HG03520 (cell line): ENCODE measurements around the gene PIEZO1.

ENCODE experiments used
- ATAC-seq: cut with Tn5 transposase; IDR thresholded peaks from one replicate; pipeline ENCODE4 v1.9.1; 2021; ENCODE audit warnings: mild to moderate bottlenecking, moderate library complexity; ENCODE audit not compliant: unreplicated experiment

PIEZO1 gene

DNA sequence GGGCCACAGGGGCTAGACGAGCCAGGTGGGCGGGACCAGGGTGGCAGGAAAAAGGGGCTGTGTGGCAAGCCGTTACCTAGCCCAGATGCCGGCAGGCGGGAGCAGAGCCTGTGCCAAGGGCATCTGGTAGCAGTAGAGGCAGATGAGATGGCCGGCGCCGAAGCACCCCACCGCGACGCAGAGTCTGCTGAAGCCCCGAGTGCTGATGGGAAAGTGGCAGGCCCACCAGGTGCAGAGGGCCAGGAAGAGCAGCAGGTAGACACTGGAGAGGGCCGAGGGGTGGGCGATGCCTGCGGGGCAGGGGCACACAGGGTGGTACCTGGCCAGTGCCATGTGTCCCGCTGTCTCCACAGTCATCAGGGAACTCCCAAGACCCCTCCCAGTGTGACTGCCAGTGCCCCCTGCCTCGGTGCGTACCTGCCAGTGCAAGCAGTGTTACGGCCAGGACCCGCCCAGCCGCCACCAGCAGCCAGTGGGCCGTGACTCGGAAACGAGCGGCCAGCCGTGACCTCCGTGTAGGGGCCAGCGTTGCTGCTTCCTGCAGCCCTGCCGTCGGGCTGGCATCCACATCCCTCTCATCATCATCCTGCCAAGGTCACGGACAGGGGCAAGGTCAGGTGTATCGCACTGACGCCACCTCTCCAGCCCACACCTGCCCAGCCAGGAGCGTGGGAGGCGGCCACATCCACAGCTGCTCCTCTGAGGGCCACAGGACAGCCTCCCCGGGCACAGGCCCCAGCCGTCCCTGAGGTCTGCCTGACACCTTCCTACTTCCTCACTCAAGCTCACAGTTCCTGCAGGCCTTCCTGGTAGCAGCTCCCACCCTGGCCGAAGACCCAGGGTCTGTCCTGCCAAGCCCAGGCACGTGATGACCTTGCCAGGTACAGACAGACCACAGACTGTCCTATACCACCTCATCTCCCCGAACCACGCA lies 46.6 kb downstream of the PIEZO1 start:
- no peak for ATAC-seq

DNA sequence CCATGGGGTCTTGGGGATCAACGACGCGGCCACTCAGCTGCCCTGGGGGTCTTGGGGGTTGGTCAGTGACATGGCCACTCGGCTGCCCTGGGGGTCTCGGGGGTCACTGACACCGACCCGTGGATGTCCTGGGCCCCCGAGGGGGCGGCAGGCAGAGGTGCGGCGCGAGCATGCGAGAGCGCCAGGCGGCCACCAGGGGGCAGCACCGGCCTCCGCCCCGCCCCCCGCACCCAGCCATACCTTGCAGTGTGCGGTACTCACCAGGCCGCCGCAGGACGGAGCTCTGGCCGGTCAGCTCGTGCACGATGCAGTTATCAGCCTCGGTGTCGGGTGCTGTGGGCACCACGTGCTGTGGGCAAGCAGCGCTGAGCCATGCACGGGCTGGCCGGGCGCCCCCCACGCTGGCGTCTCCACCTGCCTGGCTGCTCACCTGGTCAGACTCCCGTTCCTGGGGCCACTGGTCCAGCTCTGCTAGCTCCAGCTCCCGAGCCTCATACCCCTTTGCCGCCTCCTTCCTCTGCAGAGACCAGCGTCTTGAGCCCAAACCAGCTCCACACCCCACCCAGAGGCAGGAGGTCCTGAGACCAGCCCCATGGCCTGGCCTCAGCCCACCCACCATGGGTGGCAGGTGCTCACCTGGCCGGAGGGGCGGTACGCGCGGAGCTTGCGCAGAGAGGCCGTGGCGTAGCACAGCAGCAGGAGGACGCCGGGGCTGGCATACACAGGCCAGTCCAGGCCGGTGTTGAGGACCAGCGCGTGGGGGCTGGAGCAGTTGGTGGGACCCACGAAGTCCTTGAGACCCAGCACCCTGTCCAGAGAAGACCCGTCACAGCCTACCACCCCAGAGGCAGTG lies 47.5 kb downstream of the PIEZO1 start:
- ATAC-seq, result no peak

DNA sequence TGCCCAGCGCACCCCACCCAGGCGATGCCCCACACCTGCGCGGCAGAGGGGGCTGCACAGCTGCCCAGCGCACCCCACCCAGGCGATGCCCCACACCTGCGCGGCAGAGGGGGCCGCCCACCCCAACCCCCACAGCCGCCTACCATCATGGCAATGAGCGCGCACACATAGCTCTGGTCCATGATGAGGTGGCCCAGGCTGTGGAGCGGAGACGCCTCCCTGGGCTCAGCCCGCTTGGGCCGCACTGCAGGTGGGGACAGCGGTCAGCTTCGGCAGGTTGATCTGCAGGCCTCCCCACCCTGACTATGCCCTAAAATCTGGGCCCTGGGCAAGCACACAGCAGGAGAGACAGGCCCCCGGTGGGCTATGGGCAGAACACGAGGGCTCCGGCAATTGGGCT lies 48.5 kb downstream of the PIEZO1 start:
- no peak for ATAC-seq

- no peak for ATAC-seq
These were observed 48.9 kb downstream of the PIEZO1 start for GRCh38 chr16:88736088-88736487.

DNA sequence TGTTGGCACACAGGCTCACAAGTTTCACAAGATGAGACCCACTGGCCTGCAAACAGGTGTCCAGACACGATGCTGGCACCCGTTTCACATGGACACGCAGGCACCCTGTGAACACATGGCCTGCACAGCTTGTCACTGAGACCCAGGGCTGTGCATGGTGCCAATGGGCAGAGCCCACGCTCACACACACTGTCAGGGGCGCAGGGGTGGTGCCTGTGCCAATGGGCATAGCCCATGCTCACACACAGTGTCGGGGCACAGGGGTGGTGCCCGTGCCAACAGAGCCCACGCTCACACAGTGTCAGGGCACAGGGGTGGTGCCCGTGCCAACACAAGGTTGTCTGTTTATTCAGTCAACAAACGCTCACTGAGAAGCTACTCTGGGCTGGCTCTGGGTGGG lies 49.4 kb downstream of the PIEZO1 start:
- ATAC-seq, result no peak

- no peak for ATAC-seq
These were observed 49.9 kb downstream of the PIEZO1 start for GRCh38 chr16:88735121-88735520.

- no peak for ATAC-seq
These were observed 50.7 kb downstream of the PIEZO1 start for GRCh38 chr16:88734361-88734728.

DNA sequence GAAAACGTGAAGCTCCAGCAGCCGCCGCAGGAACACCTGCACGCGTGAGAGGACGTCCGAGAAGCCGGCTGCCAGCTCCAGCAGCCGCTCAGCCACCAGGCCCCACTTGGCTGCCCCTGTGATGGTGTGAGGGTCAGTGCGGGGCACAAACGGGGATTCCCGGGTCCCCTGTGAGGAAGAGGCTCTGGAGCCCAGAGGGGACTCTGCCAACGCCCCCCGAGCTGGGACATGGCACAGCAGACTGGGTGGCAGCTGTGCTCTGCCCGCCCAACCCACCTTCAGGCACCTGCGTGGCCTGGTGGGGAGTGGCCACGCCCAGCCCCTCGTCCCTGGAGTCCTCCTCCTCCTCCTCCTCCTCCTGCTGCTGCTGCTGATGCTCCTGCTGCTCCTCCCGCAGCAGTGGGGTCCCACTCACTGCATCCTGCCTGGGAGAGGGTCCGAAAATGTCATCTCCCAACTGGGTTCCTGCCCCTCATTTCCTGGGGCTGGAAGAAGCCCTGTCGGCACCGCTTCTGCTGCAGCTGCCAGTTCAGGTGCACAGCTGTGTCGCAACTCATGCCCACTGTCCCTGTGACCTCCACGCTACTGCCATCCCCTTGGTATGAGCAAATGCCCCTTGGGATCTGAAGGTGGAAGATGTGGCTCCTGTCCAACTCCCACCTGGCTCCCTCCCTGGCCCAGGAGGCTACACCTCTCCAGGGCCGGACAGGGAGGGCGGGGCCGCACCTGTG lies 51.2 kb downstream of the PIEZO1 start:
- ATAC-seq, result no peak

GRCh38 chr16:88732961-88733294 lies 52.1 kb downstream of the PIEZO1 start:
- no peak for ATAC-seq

DNA sequence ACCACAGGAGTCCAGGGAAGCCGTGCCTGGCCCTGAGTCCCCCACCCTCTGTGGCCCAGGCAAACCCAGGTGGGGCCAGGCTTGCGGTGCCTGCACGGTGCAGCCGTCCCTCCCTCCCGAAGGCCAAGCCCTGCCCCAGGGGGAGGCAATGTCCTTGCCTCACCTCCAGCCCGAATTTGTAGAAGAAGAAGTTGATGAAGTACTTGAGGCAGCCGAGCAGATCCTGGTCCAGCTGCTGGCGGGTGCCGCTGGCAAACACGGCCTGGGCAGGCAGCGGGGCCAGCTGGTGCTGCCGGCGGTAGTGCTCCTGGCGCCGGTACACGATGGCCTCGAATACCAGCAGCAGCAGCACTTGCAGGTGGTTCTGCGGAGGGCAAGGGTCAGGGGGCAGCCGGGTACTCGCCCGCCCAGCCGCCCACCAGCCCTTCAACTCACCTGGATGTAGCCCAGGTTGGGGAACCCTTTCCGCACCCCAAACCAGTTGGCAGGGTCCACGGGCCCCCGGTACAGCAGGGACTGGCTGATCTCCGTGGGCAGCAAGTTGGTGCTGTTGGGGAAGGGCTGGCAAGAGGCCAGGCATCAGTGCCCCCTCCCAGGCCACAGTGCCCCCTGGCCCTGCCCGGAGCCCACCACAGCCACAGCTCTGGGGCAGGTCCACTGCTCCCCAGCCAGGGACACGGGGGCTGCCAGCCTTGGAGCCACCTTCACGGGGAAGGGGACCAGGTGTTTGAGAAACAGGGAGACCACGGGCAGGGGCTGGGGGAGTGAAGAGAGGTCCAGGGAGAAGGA lies 52.7 kb downstream of the PIEZO1 start:
- ATAC-seq, result no peak

- no peak for ATAC-seq
These were observed 53.3 kb downstream of the PIEZO1 start for GRCh38 chr16:88731699-88732098.

DNA sequence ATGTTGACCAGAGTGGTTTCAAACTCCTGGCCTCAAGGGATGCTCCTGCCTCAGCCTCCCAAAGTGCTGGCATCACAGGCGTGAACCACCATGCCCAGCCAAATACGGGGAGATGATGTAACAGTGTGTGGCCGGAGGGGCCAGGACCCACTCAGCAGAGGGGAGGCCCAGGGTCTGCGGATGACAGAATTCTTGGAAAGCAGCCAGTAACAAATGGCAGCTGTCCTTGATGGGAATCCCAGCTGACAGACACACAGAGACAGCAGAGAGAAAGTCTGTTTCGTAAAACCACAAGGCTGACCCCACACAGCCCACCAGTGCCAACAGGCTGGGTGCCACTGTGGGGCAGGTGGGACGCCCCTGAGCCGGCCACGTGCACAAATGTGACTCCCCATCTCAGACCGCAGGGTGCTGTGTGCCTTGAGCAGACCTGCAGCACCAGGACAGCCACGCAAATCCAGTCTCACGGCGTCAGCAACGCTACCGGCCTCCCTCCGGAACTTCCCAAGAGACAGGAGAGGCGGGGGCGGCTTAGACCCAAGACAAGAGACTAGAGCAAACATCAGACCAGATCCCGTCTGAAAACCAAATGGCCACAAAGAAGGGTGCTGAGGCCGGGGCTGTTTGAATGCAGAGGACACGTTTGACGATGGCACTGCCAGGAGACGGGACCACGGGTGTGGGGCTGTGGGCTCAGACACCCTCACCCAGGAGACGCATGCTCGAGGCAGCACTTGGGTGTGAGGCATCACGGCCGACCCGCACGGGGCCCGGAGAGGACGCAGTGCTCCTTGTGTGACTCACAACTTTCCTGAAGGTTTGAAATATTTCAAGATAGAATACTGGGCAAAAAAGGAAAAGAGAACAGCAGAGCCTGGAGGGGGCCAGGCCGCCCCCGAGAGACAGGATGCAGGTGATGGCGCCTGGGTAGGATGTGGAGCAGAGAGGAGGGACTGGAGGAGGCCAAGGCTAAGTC lies 54.1 kb downstream of the PIEZO1 start:
- ATAC-seq, result no peak

DNA sequence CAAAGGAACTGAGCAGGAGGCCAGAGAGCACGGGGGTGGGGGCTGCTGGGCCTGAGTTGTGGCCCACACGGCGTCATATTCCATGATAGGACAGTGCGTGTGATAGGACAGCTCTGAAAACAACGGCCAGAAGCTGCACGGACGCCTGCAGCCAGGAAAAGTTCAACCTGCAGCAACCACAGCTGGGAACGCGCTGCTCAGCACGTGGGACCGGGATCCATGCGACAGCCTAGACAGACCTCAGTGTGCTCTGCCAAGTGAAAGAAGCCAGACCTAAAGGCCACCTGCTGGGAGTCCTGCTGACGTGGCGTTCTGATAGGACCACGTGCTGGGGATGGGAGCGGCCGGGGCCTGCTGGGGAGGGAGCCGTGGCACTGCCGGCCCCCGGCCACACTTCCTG lies 57.1 kb downstream of the PIEZO1 start:
- no peak for ATAC-seq

- ATAC-seq, result no peak
These were observed 58.0 kb downstream of the PIEZO1 start for GRCh38 chr16:88726981-88727380.

GRCh38 chr16:88726408-88726749 lies 58.6 kb downstream of the PIEZO1 start:
- no peak for ATAC-seq

GRCh38 chr16:88725609-88726407 lies 59.2 kb downstream of the PIEZO1 start:
- ATAC-seq, result no peak

DNA sequence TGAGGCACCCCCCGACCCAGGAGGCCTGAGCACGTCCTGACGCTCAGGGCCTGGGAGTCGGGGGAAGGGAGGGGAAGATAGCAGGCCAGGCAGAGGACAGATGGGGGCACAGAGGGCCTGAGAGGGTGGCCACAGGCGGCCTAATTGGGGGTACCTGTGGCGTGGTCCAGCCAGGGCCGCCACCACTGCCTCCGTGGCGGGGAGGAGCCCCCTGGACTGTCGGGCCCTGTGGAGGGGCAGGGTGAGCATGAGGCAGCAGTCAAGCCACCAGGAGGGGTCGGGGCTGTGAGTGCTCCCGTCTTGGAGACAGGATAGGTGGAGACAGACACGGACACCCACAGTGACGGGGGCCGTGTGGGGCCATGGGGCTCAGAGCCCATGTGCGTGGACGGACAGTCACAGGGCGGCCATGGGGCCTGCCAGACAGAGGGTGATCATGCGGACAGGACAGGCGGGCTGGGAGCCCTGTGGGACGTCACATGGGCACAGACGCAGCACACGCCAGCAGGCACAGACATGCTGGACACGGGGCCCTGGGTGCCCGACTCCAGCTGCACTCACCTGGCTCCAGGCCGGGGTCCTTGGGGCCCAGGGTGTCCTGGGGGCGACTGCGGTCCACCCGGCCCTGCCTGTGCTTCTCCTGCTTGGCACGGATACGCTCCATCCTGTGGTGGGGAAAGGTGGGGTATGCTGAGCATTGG lies 60.0 kb downstream of the PIEZO1 start:
- no peak for ATAC-seq

GRCh38 chr16:88723911-88724310 lies 61.1 kb downstream of the PIEZO1 start:
- no peak for ATAC-seq
